ENCODE results near the gene NTRK2.

Gene NTRK2

GRCh38 chr9:84999788-85000187 lies 330.3 kb downstream of the NTRK2 start:
- H3K27me3 Mint-ChIP-seq = peaks cover 6% of the 10 kb centered on the region

GRCh38 chr9:85001925-85002324 lies 332.4 kb downstream of the NTRK2 start:
- Mint-ChIP-seq H3K9me3 (no peaks in the 10 kb centered on the region), H3K27ac (no peak overlapping the region), H3K4me1 (no peaks in the 10 kb centered on the region), H3K27me3 (peaks cover 6% of the 10 kb centered on the region), H3K36me3 (no peaks in the 10 kb centered on the region), H3K4me3 (no peak overlapping the region)

More at GRCh38 chr9:84999788-85000187, 330.3 kb downstream of the NTRK2 start:
- Mint-ChIP-seq H3K4me1 (no peaks in the 10 kb centered on the region), H3K27ac (no peak overlapping the region), H3K9me3 (no peaks in the 10 kb centered on the region), H3K4me3 (no peak overlapping the region), H3K36me3 (no peaks in the 10 kb centered on the region)

GRCh38 chr9:85004818-85005413 lies 335.4 kb downstream of the NTRK2 start:
- Mint-ChIP-seq H3K4me1 (no peaks in the 10 kb centered on the region), H3K36me3 (no peaks in the 10 kb centered on the region), H3K27me3 (peaks cover 6% of the 10 kb centered on the region), H3K27ac (no peak overlapping the region), H3K9me3 (no peaks in the 10 kb centered on the region), H3K4me3 (no peak overlapping the region)

GRCh38 chr9:85007748-85008147 lies 338.2 kb downstream of the NTRK2 start:
- H3K9me3 Mint-ChIP-seq = no peaks in the 10 kb centered on the region
- H3K4me3 Mint-ChIP-seq = no peak overlapping the region
- no peak overlapping the region for H3K27ac Mint-ChIP-seq
- H3K27me3 Mint-ChIP-seq = peaks cover 2% of the 10 kb centered on the region
- H3K36me3 Mint-ChIP-seq = no peaks in the 10 kb centered on the region
- no peaks in the 10 kb centered on the region for H3K4me1 Mint-ChIP-seq

- no peaks in the 10 kb centered on the region for H3K9me3 Mint-ChIP-seq
- H3K27ac Mint-ChIP-seq = no peak overlapping the region
- H3K4me1 Mint-ChIP-seq = no peaks in the 10 kb centered on the region
- no peak overlapping the region for H3K4me3 Mint-ChIP-seq
- peaks cover 1% of the 10 kb centered on the region for H3K27me3 Mint-ChIP-seq
- H3K36me3 Mint-ChIP-seq = no peaks in the 10 kb centered on the region
Measured at GRCh38 chr9:85008215-85008614, 338.7 kb downstream of the NTRK2 start.

- Mint-ChIP-seq H3K27ac (no peak overlapping the region), H3K4me1 (no peaks in the 10 kb centered on the region), H3K36me3 (no peaks in the 10 kb centered on the region), H3K9me3 (no peaks in the 10 kb centered on the region), H3K27me3 (no peaks in the 10 kb centered on the region), H3K4me3 (no peak overlapping the region)
Measured at GRCh38 chr9:85009251-85009650, 339.7 kb downstream of the NTRK2 start.

GRCh38 chr9:85013703-85014102 lies 344.2 kb downstream of the NTRK2 start:
- Mint-ChIP-seq H3K4me1 (no peaks in the 10 kb centered on the region), H3K36me3 (no peaks in the 10 kb centered on the region), H3K27ac (no peak overlapping the region), H3K27me3 (no peaks in the 10 kb centered on the region), H3K9me3 (no peaks in the 10 kb centered on the region), H3K4me3 (no peak overlapping the region)

- H3K27me3 Mint-ChIP-seq = no peaks in the 10 kb centered on the region
- no peak overlapping the region for H3K27ac Mint-ChIP-seq
- H3K36me3 Mint-ChIP-seq = no peaks in the 10 kb centered on the region
- H3K4me1 Mint-ChIP-seq = no peaks in the 10 kb centered on the region
- H3K9me3 Mint-ChIP-seq = no peaks in the 10 kb centered on the region
- H3K4me3 Mint-ChIP-seq = no peak overlapping the region
Measured at GRCh38 chr9:85014292-85014691, 344.8 kb downstream of the NTRK2 start.

GRCh38 chr9:85016384-85017006 lies 347.0 kb downstream of the NTRK2 start:
- no peaks in the 10 kb centered on the region for H3K9me3 Mint-ChIP-seq
- H3K36me3 Mint-ChIP-seq = no peaks in the 10 kb centered on the region
- H3K27me3 Mint-ChIP-seq = peaks cover 2% of the 10 kb centered on the region
- H3K4me1 Mint-ChIP-seq = no peaks in the 10 kb centered on the region
- no peak overlapping the region for H3K4me3 Mint-ChIP-seq
- H3K27ac Mint-ChIP-seq = no peak overlapping the region

GRCh38 chr9:85020791-85021190 lies 351.3 kb downstream of the NTRK2 start:
- Mint-ChIP-seq H3K4me3 (no peak overlapping the region), H3K36me3 (no peaks in the 10 kb centered on the region), H3K27me3 (peaks cover 2% of the 10 kb centered on the region), H3K27ac (no peak overlapping the region), H3K9me3 (no peaks in the 10 kb centered on the region), H3K4me1 (no peaks in the 10 kb centered on the region)

- peaks cover 2% of the 10 kb centered on the region for H3K27me3 Mint-ChIP-seq
- no peak overlapping the region for H3K4me3 Mint-ChIP-seq
- no peaks in the 10 kb centered on the region for H3K36me3 Mint-ChIP-seq
- H3K9me3 Mint-ChIP-seq = no peaks in the 10 kb centered on the region
- no peak overlapping the region for H3K27ac Mint-ChIP-seq
- no peaks in the 10 kb centered on the region for H3K4me1 Mint-ChIP-seq
Measured at GRCh38 chr9:85021686-85022085, 352.2 kb downstream of the NTRK2 start.

- Mint-ChIP-seq H3K36me3 (no peaks in the 10 kb centered on the region), H3K4me3 (no peak overlapping the region), H3K4me1 (no peaks in the 10 kb centered on the region), H3K9me3 (peaks cover 5% of the 10 kb centered on the region), H3K27me3 (peaks cover 3% of the 10 kb centered on the region), H3K27ac (no peak overlapping the region)
Measured at GRCh38 chr9:85024374-85024773, 354.8 kb downstream of the NTRK2 start.

GRCh38 chr9:85025638-85026037 lies 356.1 kb downstream of the NTRK2 start:
- Mint-ChIP-seq H3K27me3 (peaks cover 2% of the 10 kb centered on the region), H3K9me3 (peaks cover 5% of the 10 kb centered on the region), H3K4me3 (no peak overlapping the region), H3K4me1 (no peaks in the 10 kb centered on the region), H3K36me3 (no peaks in the 10 kb centered on the region), H3K27ac (no peak overlapping the region)

- no peaks in the 10 kb centered on the region for H3K36me3 Mint-ChIP-seq
- peaks cover 2% of the 10 kb centered on the region for H3K27me3 Mint-ChIP-seq
- no peaks in the 10 kb centered on the region for H3K4me1 Mint-ChIP-seq
- peaks cover 7% of the 10 kb centered on the region for H3K9me3 Mint-ChIP-seq
- no peak overlapping the region for H3K27ac Mint-ChIP-seq
- no peak overlapping the region for H3K4me3 Mint-ChIP-seq
Measured at GRCh38 chr9:85027870-85028269, 358.3 kb downstream of the NTRK2 start.

- Mint-ChIP-seq H3K4me1 (no peaks in the 10 kb centered on the region), H3K9me3 (peaks cover 16% of the 10 kb centered on the region), H3K27me3 (peaks cover 3% of the 10 kb centered on the region), H3K4me3 (no peak overlapping the region), H3K36me3 (no peaks in the 10 kb centered on the region), H3K27ac (no peak overlapping the region)
Measured at GRCh38 chr9:85030316-85030715, 360.8 kb downstream of the NTRK2 start.

GRCh38 chr9:85036496-85036895 lies 367.0 kb downstream of the NTRK2 start:
- Mint-ChIP-seq H3K9me3 (peaks cover 11% of the 10 kb centered on the region), H3K4me3 (no peak overlapping the region), H3K4me1 (no peaks in the 10 kb centered on the region), H3K36me3 (no peaks in the 10 kb centered on the region), H3K27me3 (peaks cover 5% of the 10 kb centered on the region), H3K27ac (no peak overlapping the region)

GRCh38 chr9:85038061-85038460 lies 368.5 kb downstream of the NTRK2 start:
- Mint-ChIP-seq H3K9me3 (peaks cover 7% of the 10 kb centered on the region), H3K27ac (no peak overlapping the region)

More at GRCh38 chr9:85038061-85038460, 368.5 kb downstream of the NTRK2 start:
- H3K4me3 Mint-ChIP-seq = no peak overlapping the region
- H3K4me1 Mint-ChIP-seq = no peaks in the 10 kb centered on the region
- no peaks in the 10 kb centered on the region for H3K36me3 Mint-ChIP-seq
- peaks cover 5% of the 10 kb centered on the region for H3K27me3 Mint-ChIP-seq

Data from activated naive CD4-positive, alpha-beta T cell treated with anti-CD3 and anti-CD28 coated beads, Interleukin-2, amount 50 U/mL, for 24 hours (primary cell).